Psoas muscle (tissue), 8 donors: ENCODE measurements around the gene BRAF. TPM values are rescaled to one million over a fixed set of nuclear protein-coding genes. Genes with fewer than 3 reads are reported as not detected.

Source experiments
- ATAC-seq, 4 donors: fragments of 200-7000 bp; cut with Tn5 transposase; one replicate each; pipeline ENCODE4 v1.9.1; 2020; ENCODE audit warnings: moderate library complexity in 3 of 4, mild to moderate bottlenecking in 2 of 4
- DNase-seq, 2 donors: peaks; one replicate each; pipeline ENCODE4 v3.0.0-alpha.2; 2020
- H3K27ac ChIP-seq: fragments of 200-600 bp; one replicate; pipeline ENCODE4 v1.8.0; 2022
- H3K27me3 ChIP-seq, 3 donors: fragments of 200-600 bp in 1 of 3; one replicate each; pipeline versions ENCODE4 v1.6.1 to v1.8.0; 2013 to 2022; ENCODE audit warnings: low read length in 2 of 3, mild to moderate bottlenecking in 2 of 3, moderate library complexity in 1 of 3; ENCODE audit not compliant: insufficient read depth in 3 of 3
- H3K36me3 ChIP-seq, 2 donors: fragments of 200-600 bp in 1 of 2; one replicate each; pipeline versions ENCODE4 v1.6.1 to v1.8.0; 2013 to 2022; ENCODE audit warnings: low read depth in 1 of 2, mild to moderate bottlenecking in 1 of 2, moderate library complexity in 1 of 2; ENCODE audit not compliant: insufficient read depth in 1 of 2
- H3K4me1 ChIP-seq: fragments of 200-600 bp; one replicate; pipeline ENCODE4 v1.8.0; 2022
- H3K4me3 ChIP-seq: fragments of 200-600 bp; one replicate; pipeline ENCODE4 v1.8.0; 2022; ENCODE audit warnings: mild to moderate bottlenecking
- H3K9me3 ChIP-seq: fragments of 200-600 bp; one replicate; pipeline ENCODE4 v1.8.0; 2022
- CTCF ChIP-seq: fragments of 200-600 bp; IDR thresholded peaks from one replicate; pipeline ENCODE4 v1.8.0; 2022; ENCODE audit warnings: antibody characterized with exemption
- WGBS, 3 donors: extraction: QIAGEN DNeasy Blood & Tissue Kit; methylation state at CpG; one replicate each; pipeline versions ENCODE4 v1.1.6 to v1.1.7; 2013; 5-methylcytosine and 5-hydroxymethylcytosine counted together
- intact Hi-C, 2 donors: fragments of 100-400 bp; cut with DNase I; formaldehyde crosslinking; loops; one replicate each; pipeline versions ENCODE4 v1.11.0 to v1.14.2; 2022
- polyA plus RNA-seq, 3 donors: library from polyadenylated mRNA; stranded (reverse); fragments of 200-250 nt; gene quantifications; one replicate each; pipeline ENCODE4 v1.2.3, GENCODE V29; 2013
- total RNA-seq, 4 donors: library from RNA; stranded (reverse); fragmentation: NEBNext Ultra II Directional in 2 of 4; extraction: Animal tissue kit (Norgen Biotek cat#: 25700) in 2 of 4; gene quantifications; one replicate each; pipeline versions ENCODE4 v1.2.1 to v1.2.4, GENCODE V29; 2021 to 2023
- donor health status: healthy with polysubstance abuse.
- donor health status: DM: no; HTN: no; CAD: no; lungs with moderate emphysema.
- donor health status: Bipolar disorder and iron deficiency.
- donor health status: healthy.
- donor health status: DM: yes; HTN: yes; CAD: no.
- donor health status: DM: no; HTN: no; CAD: no.
- donor health status: DM: no; HTN: no; CAD: no.
- donor health status: DM: yes; HTN: yes; CAD: no.

Gene BRAF
- total and polyA plus RNA-seq, 7 donors = 5.0 to 22.6 (median 16.8) TPM

GRCh38 chr7:140902303-140902953 is 22.3 kb downstream of the BRAF start:
- ATAC-seq (no peak), DNase-seq (no peak)
- no peak for TF ChIP-seq CTCF
- no peaks in the 10 kb centered on the region for H3K27me3 ChIP-seq
- intact Hi-C loops = no loop called here
- H3K9me3 ChIP-seq = no peaks in the 10 kb centered on the region
- no peak overlapping the region for H3K4me3 ChIP-seq
- 94 to 100% (median 98%) methylated on average over 2 of the region's 2 CpGs for WGBS, 3 donors
- peaks cover 7% of the 10 kb centered on the region for H3K4me1 ChIP-seq
- no peak overlapping the region for H3K27ac ChIP-seq
- no peaks in the 10 kb centered on the region for H3K36me3 ChIP-seq

GRCh38 chr7:140901941-140902302 is 22.8 kb downstream of the BRAF start:
- DNase-seq (no peak), ATAC-seq (no peak)
- 83 to 91% (median 88%) methylated on average over 4 of the region's 4 CpGs for whole genome bisulfite sequencing, 3 donors
- intact Hi-C loops = loop anchor here in 1 of 2 donors (1.0 kb wide), 1 partner anchor 25 kb away; no protein-coding TSS in a partner anchor
- H3K36me3 ChIP-seq = no peaks in the 10 kb centered on the region
- H3K27ac ChIP-seq = no peak overlapping the region
- H3K9me3 ChIP-seq = no peaks in the 10 kb centered on the region
- H3K4me1 ChIP-seq = peaks cover 7% of the 10 kb centered on the region
- no peaks in the 10 kb centered on the region for H3K27me3 ChIP-seq
- TF ChIP-seq CTCF = no peak
- no peak overlapping the region for H3K4me3 ChIP-seq

GRCh38 chr7:140899883-140900282 is 24.8 kb downstream of the BRAF start:
- Histone ChIP-seq H3K36me3 (no peaks in the 10 kb centered on the region), H3K9me3 (no peaks in the 10 kb centered on the region), H3K27ac (no peak overlapping the region), H3K4me1 (peaks cover 7% of the 10 kb centered on the region), H3K27me3 (no peaks in the 10 kb centered on the region), H3K4me3 (no peak overlapping the region)
- intact Hi-C loops = no loop called here
- 67 to 81% (median 75%) methylated on average over 1 of the region's 1 CpG for WGBS, 3 donors
- TF ChIP-seq CTCF = no peak
- no peak for ATAC-seq
- DNase-seq = no peak

GRCh38 chr7:140898786-140899536 is 25.8 kb downstream of the BRAF start:
- Histone ChIP-seq H3K4me3 (no peak overlapping the region), H3K27me3 (no peaks in the 10 kb centered on the region), H3K4me1 (peaks cover 7% of the 10 kb centered on the region), H3K36me3 (no peaks in the 10 kb centered on the region), H3K9me3 (no peaks in the 10 kb centered on the region), H3K27ac (no peak overlapping the region)
- 76 to 79% (median 79%) methylated on average over 3 of the region's 3 CpGs for WGBS, 3 donors
- no peak for ATAC-seq
- DNase-seq = no peak
- TF ChIP-seq CTCF = no peak
- intact Hi-C loops = no loop called here
